CD4-positive, alpha-beta T cell treated with Interleukin-4 for 1 hour (primary cell): ENCODE results near the gene APOM.
A peak's percentile ranks its signal among the peaks of the same experiment; 100 is the strongest.

Experiments
- DNase-seq, 2 donors: peaks; one replicate each; pipeline ENCODE4 v3.0.0-alpha.2; 2020 to 2022

APOM gene

GRCh38 chr6:31655349-31656237, at the start of gene APOM:
APOM (plus strand) TSS chr6:31655894; CDS start chr6:31655967, 73 bp downstream.
- DNase-seq = no peak

- DNase-seq = no peak
These were observed 48.4 kb upstream of the APOM start for GRCh38 chr6:31607317-31607716.

- no peak for DNase-seq
These were observed 45.9 kb upstream of the APOM start for GRCh38 chr6:31609519-31610406.

- no peak for DNase-seq
These were observed 44.7 kb upstream of the APOM start for GRCh38 chr6:31610968-31611367.

- peak in 1 of 2 donors; percentile 34 for DNase-seq
These were observed 41.5 kb upstream of the APOM start for GRCh38 chr6:31614075-31614619.

- peak in 1 of 2 donors; percentile 30 for DNase-seq
These were observed 40.8 kb upstream of the APOM start, which contains the start of gene AIF1 for GRCh38 chr6:31614684-31615578. AIF1 (plus strand) TSS chr6:31615234; CDS start chr6:31615330, 96 bp downstream.

GRCh38 chr6:31615748-31616147, 39.9 kb upstream of the APOM start:
- peak in 1 of 2 donors; percentile 25 for DNase-seq

- no peak for DNase-seq
These were observed 38.7 kb upstream of the APOM start for GRCh38 chr6:31617010-31617409.

GRCh38 chr6:31619805-31620585, 35.7 kb upstream of the APOM start:
- DNase-seq = peak; percentile 98 to 99

- DNase-seq = no peak
These were observed 34.9 kb upstream of the APOM start, which contains the start of gene PRRC2A for GRCh38 chr6:31620586-31621319. PRRC2A (plus strand) TSS chr6:31620715; CDS start chr6:31622790, 2,075 bp downstream.

GRCh38 chr6:31621320-31621939, 34.3 kb upstream of the APOM start:
- no peak for DNase-seq

- no peak for DNase-seq
These were observed 33.7 kb upstream of the APOM start for GRCh38 chr6:31621991-31622390.

- no peak for DNase-seq
These were observed 33.0 kb upstream of the APOM start for GRCh38 chr6:31622684-31623091.

- no peak for DNase-seq
These were observed 31.6 kb upstream of the APOM start for GRCh38 chr6:31624070-31624469.

- no peak for DNase-seq
These were observed 28.7 kb upstream of the APOM start for GRCh38 chr6:31626952-31627351.

GRCh38 chr6:31627690-31628287, 27.9 kb upstream of the APOM start:
- DNase-seq = no peak

GRCh38 chr6:31629014-31629413, 26.7 kb upstream of the APOM start:
- no peak for DNase-seq

- DNase-seq = no peak
These were observed 25.3 kb upstream of the APOM start for GRCh38 chr6:31630177-31630934.

- no peak for DNase-seq
These were observed 24.5 kb upstream of the APOM start for GRCh38 chr6:31631209-31631608.
